Measurements from ENCODE around the gene VAMP1.

Gene VAMP1

GRCh38 chr12:6423267-6424007, 47.0 kb downstream of the VAMP1 start:
- DNase-seq = peak; percentile 89

DNA sequence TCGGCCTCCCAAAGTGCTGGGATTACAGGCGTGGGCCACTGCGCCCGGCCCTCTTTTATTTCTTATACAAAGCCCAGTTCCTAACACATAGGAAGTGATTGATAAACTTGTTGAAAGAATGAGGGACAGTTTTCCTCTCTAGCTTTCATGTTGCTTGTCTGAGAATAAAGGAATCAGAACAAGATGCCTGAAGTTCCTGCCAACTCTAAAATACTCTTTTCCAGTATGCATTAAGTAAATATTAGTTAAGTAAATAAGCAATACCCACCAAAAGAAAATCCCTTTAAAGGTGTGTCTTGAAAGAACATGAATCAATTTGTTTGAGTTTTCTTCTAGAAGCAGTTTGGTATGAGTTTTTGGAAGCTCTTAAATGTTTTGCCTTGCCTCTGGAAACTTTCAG, 50.1 kb downstream of the VAMP1 start:
- no peak for DNase-seq

DNA sequence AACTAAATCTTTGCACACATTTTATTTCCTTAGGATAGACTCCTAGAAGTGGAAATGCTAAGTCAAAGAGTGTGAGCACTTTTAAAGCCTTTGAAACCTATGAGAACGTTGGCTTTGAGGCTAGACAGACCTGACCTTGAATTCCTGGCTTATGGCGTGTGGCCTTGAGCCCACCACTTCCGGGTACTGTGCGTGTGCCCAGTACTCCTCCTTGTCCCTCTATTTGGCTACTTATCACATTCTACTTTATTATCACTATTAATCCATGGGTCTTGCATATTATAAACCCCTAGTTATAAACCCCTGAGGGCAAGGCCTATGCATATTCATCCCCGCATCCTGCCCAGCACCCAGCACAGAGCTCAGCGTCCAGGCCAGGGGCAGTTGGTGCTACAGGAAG, 51.7 kb downstream of the VAMP1 start:
- no peak for DNase-seq

- no peak for DNase-seq
These were observed 53.9 kb downstream of the VAMP1 start for GRCh38 chr12:6416596-6416995.

All from CD4-positive, alpha-beta T cell treated with Interleukin-12 subunit alpha and Interleukin-12 subunit beta, for 1 hour (primary cell).